C4-2B (cell line): ENCODE data around the gene SMURF1.

Experiments
- ZFX ChIP-seq: fragments of 450-650 bp; IDR thresholded peaks from 2 replicates; pipeline ENCODE4 v1.6.1; 2017
- TF ChIP-seq, protein P1 (sequence below): fragments of 450-650 bp; conservative IDR thresholded peaks from 2 replicates; pipeline ENCODE4 v1.5.1; 2017; ENCODE audit warnings: mild to moderate bottlenecking

DNA sequence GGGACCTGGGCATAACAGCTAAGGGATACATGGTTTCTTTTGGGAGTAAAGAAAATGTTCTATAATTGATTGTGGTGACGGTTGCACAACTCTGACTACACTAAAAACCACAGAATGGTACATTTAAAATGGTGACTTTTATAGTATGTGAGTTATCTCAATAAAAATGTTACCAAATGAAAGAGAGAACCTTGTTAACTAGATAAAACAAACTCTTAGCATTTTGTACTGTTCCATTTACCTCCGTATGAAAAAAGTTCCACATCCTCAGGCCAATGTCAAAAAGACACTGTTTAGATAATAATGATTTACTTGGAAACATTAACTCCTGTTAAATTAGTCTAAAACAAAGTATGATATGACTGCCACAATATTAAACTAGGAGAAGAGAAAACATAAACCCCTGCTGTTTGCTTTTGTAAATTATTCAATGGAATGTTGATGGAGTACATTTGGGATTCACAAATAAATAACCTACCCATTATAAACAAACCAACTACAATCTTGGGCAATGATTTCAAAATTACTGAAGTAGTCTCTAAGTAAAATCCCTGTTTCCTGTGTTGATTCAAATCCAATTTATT lies 60.7 kb downstream of the SMURF1 start:
- TF ChIP-seq, protein P1, sequence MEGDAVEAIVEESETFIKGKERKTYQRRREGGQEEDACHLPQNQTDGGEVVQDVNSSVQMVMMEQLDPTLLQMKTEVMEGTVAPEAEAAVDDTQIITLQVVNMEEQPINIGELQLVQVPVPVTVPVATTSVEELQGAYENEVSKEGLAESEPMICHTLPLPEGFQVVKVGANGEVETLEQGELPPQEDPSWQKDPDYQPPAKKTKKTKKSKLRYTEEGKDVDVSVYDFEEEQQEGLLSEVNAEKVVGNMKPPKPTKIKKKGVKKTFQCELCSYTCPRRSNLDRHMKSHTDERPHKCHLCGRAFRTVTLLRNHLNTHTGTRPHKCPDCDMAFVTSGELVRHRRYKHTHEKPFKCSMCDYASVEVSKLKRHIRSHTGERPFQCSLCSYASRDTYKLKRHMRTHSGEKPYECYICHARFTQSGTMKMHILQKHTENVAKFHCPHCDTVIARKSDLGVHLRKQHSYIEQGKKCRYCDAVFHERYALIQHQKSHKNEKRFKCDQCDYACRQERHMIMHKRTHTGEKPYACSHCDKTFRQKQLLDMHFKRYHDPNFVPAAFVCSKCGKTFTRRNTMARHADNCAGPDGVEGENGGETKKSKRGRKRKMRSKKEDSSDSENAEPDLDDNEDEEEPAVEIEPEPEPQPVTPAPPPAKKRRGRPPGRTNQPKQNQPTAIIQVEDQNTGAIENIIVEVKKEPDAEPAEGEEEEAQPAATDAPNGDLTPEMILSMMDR: no peak
- no peak for TF ChIP-seq ZFX
